Adrenal gland (tissue), 5 donors: ENCODE measurements around the gene SASH1.

Experiments
- POLR2A ChIP-seq, 2 donors: fragments of 450-650 bp; IDR thresholded peaks; one replicate each; pipeline ENCODE4 v1.6.1; 2017; ENCODE audit warnings: antibody characterized with exemption in 2 of 2, mild to moderate bottlenecking in 2 of 2, moderate library complexity in 1 of 2
- TF ChIP-seq, protein P1 (sequence below), 6 experiments: fragments of 450-650 bp in 4 of 6; fragments of 200-600 bp in 2 of 6; sonication (generic) in 1 of 6; IDR thresholded peaks; 1 replicate in 5 of 6; 2 replicates in 1 of 6; pipeline versions ENCODE4 v1.5.1 to v1.8.0; 2016 to 2021; ENCODE audit warnings: antibody characterized with exemption in 6 of 6, mild to moderate bottlenecking in 2 of 6, moderate library complexity in 1 of 6
- donor health status: DM: no; HTN: no; CAD: no.

DNA sequence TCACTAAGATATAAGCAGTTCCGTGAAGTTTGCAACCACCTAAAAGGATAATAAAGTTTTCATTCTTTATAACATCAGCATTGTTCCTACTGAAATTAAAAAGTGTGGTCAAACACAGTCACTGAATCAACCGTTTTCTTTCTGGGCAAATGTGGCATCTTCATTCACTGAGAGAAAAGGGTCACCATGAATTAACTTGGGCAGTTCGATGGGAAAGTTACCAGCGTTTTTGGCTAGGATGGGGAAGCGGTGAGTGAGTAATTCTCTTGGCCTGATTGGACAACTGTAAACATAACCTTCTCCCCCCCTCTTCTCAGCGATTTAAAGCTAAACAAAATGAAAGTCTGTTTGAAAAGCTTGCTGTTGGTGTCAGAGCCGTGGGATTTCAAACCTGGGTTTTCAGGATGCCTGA is 181.8 kb downstream of the SASH1 start:
- TF ChIP-seq, protein P1, sequence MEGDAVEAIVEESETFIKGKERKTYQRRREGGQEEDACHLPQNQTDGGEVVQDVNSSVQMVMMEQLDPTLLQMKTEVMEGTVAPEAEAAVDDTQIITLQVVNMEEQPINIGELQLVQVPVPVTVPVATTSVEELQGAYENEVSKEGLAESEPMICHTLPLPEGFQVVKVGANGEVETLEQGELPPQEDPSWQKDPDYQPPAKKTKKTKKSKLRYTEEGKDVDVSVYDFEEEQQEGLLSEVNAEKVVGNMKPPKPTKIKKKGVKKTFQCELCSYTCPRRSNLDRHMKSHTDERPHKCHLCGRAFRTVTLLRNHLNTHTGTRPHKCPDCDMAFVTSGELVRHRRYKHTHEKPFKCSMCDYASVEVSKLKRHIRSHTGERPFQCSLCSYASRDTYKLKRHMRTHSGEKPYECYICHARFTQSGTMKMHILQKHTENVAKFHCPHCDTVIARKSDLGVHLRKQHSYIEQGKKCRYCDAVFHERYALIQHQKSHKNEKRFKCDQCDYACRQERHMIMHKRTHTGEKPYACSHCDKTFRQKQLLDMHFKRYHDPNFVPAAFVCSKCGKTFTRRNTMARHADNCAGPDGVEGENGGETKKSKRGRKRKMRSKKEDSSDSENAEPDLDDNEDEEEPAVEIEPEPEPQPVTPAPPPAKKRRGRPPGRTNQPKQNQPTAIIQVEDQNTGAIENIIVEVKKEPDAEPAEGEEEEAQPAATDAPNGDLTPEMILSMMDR (IDR thresholded peaks at IDR 0.05) = no peak
- TF ChIP-seq POLR2A (IDR thresholded peaks at IDR 0.05) = no peak
